ENCODE data around the gene RTTN. TPM values are rescaled to one million over a fixed set of nuclear protein-coding genes. Genes with fewer than 3 reads are reported as not detected.

The RTTN gene
- total RNA-seq, 1 donor from 2014 or later = 12.1 TPM

GRCh38 chr18:70172225-70172624 lies 33.3 kb downstream of the RTTN start:
- no peak overlapping the region for H3K4me3 ChIP-seq (ENCODE audit: low read depth, low read length)
- peak; percentile 57 for TF ChIP-seq CTCF (conservative IDR thresholded peaks at IDR 0.05; ENCODE audit: low read depth, low read length)
- DNase-seq (ENCODE audit: low read depth) = no peak

GRCh38 chr18:70169747-70170146 lies 35.7 kb downstream of the RTTN start:
- DNase-seq (ENCODE audit: low read depth) = no peak
- TF ChIP-seq CTCF (conservative IDR thresholded peaks at IDR 0.05; ENCODE audit: low read depth, low read length) = no peak
- peak overlapping the region; percentile 33 for H3K4me3 ChIP-seq (ENCODE audit: low read depth, low read length)

- TF ChIP-seq CTCF (conservative IDR thresholded peaks at IDR 0.05; ENCODE audit: low read depth, low read length) = no peak
- H3K4me3 ChIP-seq (ENCODE audit: low read depth, low read length) = no peak overlapping the region
- no peak for DNase-seq (ENCODE audit: low read depth)
Measured at GRCh38 chr18:70166668-70167067, 38.8 kb downstream of the RTTN start.

- no peak for DNase-seq (ENCODE audit: low read depth)
- TF ChIP-seq CTCF (conservative IDR thresholded peaks at IDR 0.05; ENCODE audit: low read depth, low read length) = no peak
- no peak overlapping the region for H3K4me3 ChIP-seq (ENCODE audit: low read depth, low read length)
Measured at GRCh38 chr18:70165936-70166335, 39.6 kb downstream of the RTTN start.

- no peak overlapping the region for H3K4me3 ChIP-seq (ENCODE audit: low read depth, low read length)
- no peak for TF ChIP-seq CTCF (conservative IDR thresholded peaks at IDR 0.05; ENCODE audit: low read depth, low read length)
- DNase-seq (ENCODE audit: low read depth) = no peak
Measured at GRCh38 chr18:70160073-70160678, 45.3 kb downstream of the RTTN start.

- no peak overlapping the region for H3K4me3 ChIP-seq (ENCODE audit: low read depth, low read length)
- DNase-seq (ENCODE audit: low read depth) = no peak
- no peak for TF ChIP-seq CTCF (conservative IDR thresholded peaks at IDR 0.05; ENCODE audit: low read depth, low read length)
Measured at GRCh38 chr18:70158992-70159717, 46.3 kb downstream of the RTTN start.

- no peak overlapping the region for H3K4me3 ChIP-seq (ENCODE audit: low read depth, low read length)
- no peak for TF ChIP-seq CTCF (conservative IDR thresholded peaks at IDR 0.05; ENCODE audit: low read depth, low read length)
- no peak for DNase-seq (ENCODE audit: low read depth)
Measured at GRCh38 chr18:70156886-70157285, 48.6 kb downstream of the RTTN start.

Measured in epithelial cell of proximal tubule (primary cell).